SK-N-SH (cell line): ENCODE data around the gene GID4.

Experiments
- RAD21 ChIP-seq: IDR thresholded peaks from 2 replicates; pipeline ENCODE4 v1.6.1; 2012; ENCODE audit warnings: mild to moderate bottlenecking, low read length
- REST ChIP-seq: IDR thresholded peaks from 2 replicates; pipeline ENCODE4 v1.6.1; 2012; ENCODE audit warnings: mild to moderate bottlenecking, low read depth, low read length, moderate library complexity
- RXRA ChIP-seq: IDR thresholded peaks from 2 replicates; pipeline ENCODE4 v1.4.0; 2012; ENCODE audit warnings: low read depth, mild to moderate bottlenecking, borderline replicate concordance
- TAF1 ChIP-seq: IDR thresholded peaks from 2 replicates; pipeline ENCODE4 v1.6.1; 2012; ENCODE audit warnings: low read depth, mild to moderate bottlenecking, low read length, moderate library complexity, borderline replicate concordance
- TF ChIP-seq, protein P1 (sequence below): fragments of 200-600 bp; sonication (generic); IDR thresholded peaks from 2 replicates; pipeline ENCODE4 v1.6.1; 2017; ENCODE audit warnings: antibody characterized with exemption, mild to moderate bottlenecking, moderate library complexity
- TF ChIP-seq, protein P2 (sequence below): IDR thresholded peaks from 2 replicates; pipeline ENCODE4 v1.4.0; 2012; ENCODE audit warnings: low read depth, borderline replicate concordance

DNA sequence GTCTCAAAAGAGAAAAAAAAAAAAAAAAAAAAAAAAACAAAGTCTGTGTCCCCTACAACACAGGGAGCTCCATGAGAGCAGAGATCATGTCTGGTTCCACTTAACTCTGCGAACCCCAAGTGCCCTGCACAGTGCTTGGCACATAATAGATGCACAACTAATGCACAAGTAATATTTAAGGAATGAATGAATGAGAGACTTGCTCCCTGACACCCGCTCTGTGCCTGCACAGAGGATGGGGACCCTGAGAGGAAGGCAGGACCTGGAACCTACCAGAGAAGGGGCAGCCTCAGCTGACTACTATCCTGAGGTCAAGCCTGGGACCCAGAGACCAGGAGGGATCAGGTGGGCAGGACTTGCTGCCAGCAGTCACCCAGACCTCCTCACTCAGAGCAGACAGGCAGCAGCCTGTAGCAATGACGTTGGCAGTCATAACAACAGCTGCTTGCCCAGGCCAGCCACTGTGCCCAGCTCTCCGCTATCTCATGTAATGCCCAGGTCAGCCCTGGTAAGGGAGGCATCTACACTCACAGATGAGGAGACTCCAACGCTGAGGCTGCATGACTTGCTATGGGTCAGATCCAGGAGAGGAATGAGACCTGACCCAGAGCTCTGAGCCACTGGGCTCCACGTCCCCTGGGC is 72.2 kb downstream of the GID4 start:
- no peak for TF ChIP-seq REST
- TF ChIP-seq RAD21, result no peak
- TF ChIP-seq, protein P1, sequence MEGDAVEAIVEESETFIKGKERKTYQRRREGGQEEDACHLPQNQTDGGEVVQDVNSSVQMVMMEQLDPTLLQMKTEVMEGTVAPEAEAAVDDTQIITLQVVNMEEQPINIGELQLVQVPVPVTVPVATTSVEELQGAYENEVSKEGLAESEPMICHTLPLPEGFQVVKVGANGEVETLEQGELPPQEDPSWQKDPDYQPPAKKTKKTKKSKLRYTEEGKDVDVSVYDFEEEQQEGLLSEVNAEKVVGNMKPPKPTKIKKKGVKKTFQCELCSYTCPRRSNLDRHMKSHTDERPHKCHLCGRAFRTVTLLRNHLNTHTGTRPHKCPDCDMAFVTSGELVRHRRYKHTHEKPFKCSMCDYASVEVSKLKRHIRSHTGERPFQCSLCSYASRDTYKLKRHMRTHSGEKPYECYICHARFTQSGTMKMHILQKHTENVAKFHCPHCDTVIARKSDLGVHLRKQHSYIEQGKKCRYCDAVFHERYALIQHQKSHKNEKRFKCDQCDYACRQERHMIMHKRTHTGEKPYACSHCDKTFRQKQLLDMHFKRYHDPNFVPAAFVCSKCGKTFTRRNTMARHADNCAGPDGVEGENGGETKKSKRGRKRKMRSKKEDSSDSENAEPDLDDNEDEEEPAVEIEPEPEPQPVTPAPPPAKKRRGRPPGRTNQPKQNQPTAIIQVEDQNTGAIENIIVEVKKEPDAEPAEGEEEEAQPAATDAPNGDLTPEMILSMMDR, result no peak
- no peak for TF ChIP-seq RXRA
- TF ChIP-seq, protein P2, sequence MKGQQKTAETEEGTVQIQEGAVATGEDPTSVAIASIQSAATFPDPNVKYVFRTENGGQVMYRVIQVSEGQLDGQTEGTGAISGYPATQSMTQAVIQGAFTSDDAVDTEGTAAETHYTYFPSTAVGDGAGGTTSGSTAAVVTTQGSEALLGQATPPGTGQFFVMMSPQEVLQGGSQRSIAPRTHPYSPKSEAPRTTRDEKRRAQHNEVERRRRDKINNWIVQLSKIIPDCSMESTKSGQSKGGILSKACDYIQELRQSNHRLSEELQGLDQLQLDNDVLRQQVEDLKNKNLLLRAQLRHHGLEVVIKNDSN, result no peak
- no peak for TF ChIP-seq TAF1
